Neural cell (in vitro differentiated cells): ENCODE results near the gene RASGRP2.

Experiments
- EP300 ChIP-seq: fragments of 450-650 bp; conservative IDR thresholded peaks from 2 replicates; pipeline ENCODE4 v1.6.1; 2014; ENCODE audit warnings: antibody characterized with exemption, mild to moderate bottlenecking, moderate library complexity; ENCODE audit not compliant: poor library complexity, severe bottlenecking
- EZH2 ChIP-seq: fragments of 200-600, 300-800 bp; shearing (Covaris generic), sonication (generic); IDR thresholded peaks from 2 replicates; pipeline ENCODE4 v1.6.1; 2014; ENCODE audit warnings: antibody characterized with exemption, low read length, borderline replicate concordance, mild to moderate bottlenecking; ENCODE audit not compliant: insufficient read depth, poor library complexity, severe bottlenecking
- POLR2AphosphoS5 ChIP-seq: IDR thresholded peaks from 2 replicates; pipeline ENCODE4 v1.6.1; 2012
- RAD21 ChIP-seq: fragments of 450-650 bp; conservative IDR thresholded peaks from 2 replicates; pipeline ENCODE4 v1.6.1; 2014; ENCODE audit warnings: antibody characterized with exemption, mild to moderate bottlenecking, moderate library complexity
- SMC3 ChIP-seq: fragments of 450-650 bp; conservative IDR thresholded peaks from 2 replicates; pipeline ENCODE4 v1.6.1; 2014; ENCODE audit warnings: antibody characterized with exemption, mild to moderate bottlenecking, moderate library complexity; ENCODE audit not compliant: poor library complexity
- TAF1 ChIP-seq: IDR thresholded peaks from 2 replicates; pipeline ENCODE4 v1.6.1; 2012; ENCODE audit warnings: low read depth
- TF ChIP-seq, protein P1 (sequence below): fragments of 450-650 bp; IDR thresholded peaks from 2 replicates; pipeline ENCODE4 v1.5.1; 2014; ENCODE audit warnings: antibody characterized with exemption, mild to moderate bottlenecking, moderate library complexity; ENCODE audit not compliant: poor library complexity, severe bottlenecking
- TF ChIP-seq, protein P2 (sequence below): IDR thresholded peaks from 2 replicates; pipeline ENCODE4 v1.6.1; 2012; ENCODE audit warnings: borderline replicate concordance

DNA sequence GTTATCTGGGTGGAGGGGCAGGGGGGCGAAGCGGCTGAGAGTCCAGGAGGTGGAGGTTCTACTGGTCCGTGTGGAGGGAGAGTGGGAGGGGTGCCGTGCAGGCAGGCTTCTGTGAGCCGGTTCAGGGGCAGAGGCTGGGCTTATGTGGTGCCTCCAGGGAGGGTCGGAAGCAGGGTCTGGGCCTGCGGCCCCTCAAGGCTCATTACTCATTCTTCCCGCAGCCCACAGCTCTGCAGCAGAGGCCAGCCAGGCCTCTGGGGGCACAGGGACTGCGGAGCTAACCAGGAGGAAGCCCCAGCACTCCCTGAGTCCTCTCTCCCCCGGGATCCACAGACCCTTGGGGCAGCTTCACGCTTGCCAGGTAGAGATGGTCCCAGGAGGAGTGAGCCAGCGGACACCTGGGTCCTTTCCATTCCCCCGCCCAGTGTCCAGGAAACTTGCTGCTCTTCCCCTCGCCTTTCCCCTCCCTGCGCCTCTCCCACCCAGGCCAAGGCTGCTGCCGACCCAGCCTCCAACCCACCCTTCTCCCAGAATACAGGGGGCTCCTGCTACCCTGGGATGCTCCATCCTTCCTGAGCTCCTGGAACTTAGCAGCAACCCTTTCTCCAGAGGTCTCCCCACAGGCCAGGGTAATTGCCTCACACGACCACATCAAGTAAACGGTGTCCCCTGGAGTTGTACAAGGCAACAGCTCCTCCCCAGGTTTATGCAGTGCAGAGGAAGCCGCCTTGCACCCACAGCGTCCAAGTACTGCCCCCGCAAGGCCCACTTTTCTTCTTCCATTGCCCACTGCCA lies 27.3 kb downstream of the RASGRP2 start:
- TF ChIP-seq, protein P1, sequence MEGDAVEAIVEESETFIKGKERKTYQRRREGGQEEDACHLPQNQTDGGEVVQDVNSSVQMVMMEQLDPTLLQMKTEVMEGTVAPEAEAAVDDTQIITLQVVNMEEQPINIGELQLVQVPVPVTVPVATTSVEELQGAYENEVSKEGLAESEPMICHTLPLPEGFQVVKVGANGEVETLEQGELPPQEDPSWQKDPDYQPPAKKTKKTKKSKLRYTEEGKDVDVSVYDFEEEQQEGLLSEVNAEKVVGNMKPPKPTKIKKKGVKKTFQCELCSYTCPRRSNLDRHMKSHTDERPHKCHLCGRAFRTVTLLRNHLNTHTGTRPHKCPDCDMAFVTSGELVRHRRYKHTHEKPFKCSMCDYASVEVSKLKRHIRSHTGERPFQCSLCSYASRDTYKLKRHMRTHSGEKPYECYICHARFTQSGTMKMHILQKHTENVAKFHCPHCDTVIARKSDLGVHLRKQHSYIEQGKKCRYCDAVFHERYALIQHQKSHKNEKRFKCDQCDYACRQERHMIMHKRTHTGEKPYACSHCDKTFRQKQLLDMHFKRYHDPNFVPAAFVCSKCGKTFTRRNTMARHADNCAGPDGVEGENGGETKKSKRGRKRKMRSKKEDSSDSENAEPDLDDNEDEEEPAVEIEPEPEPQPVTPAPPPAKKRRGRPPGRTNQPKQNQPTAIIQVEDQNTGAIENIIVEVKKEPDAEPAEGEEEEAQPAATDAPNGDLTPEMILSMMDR: no peak
- no peak for TF ChIP-seq POLR2AphosphoS5
- TF ChIP-seq EZH2: no peak
- no peak for TF ChIP-seq TAF1
- no peak for TF ChIP-seq EP300
- TF ChIP-seq, protein P2, sequence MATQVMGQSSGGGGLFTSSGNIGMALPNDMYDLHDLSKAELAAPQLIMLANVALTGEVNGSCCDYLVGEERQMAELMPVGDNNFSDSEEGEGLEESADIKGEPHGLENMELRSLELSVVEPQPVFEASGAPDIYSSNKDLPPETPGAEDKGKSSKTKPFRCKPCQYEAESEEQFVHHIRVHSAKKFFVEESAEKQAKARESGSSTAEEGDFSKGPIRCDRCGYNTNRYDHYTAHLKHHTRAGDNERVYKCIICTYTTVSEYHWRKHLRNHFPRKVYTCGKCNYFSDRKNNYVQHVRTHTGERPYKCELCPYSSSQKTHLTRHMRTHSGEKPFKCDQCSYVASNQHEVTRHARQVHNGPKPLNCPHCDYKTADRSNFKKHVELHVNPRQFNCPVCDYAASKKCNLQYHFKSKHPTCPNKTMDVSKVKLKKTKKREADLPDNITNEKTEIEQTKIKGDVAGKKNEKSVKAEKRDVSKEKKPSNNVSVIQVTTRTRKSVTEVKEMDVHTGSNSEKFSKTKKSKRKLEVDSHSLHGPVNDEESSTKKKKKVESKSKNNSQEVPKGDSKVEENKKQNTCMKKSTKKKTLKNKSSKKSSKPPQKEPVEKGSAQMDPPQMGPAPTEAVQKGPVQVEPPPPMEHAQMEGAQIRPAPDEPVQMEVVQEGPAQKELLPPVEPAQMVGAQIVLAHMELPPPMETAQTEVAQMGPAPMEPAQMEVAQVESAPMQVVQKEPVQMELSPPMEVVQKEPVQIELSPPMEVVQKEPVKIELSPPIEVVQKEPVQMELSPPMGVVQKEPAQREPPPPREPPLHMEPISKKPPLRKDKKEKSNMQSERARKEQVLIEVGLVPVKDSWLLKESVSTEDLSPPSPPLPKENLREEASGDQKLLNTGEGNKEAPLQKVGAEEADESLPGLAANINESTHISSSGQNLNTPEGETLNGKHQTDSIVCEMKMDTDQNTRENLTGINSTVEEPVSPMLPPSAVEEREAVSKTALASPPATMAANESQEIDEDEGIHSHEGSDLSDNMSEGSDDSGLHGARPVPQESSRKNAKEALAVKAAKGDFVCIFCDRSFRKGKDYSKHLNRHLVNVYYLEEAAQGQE: no peak
- no peak for TF ChIP-seq SMC3
- TF ChIP-seq RAD21: no peak
